Measurements from ENCODE around the gene CD2. TPM values are rescaled to one million over a fixed set of nuclear protein-coding genes. Genes with fewer than 3 reads are reported as not detected.

CD2 gene
- total RNA-seq, 1 experiment from 2014 or later = not detected

DNA sequence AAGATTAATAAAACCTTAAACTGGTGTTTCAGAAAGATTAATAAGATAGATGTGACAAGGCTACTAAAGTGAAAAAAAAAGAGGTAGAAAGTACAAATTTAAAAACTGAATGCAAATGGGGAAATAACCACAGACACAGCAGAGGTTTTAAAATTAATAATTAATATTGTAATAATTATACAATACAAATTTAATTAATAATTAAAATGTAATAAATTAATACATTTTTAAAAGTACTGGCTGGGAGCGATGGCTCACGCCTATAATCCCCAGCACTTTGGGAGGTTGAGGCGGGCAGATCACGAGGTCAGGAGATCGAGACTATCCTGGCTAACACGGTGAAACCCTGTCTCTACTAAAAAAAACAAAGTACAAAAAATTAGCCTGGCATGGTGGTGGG is 26.8 kb downstream of the CD2 start:
- no peak overlapping the region for H3K4me3 Mint-ChIP-seq (ENCODE audit: unreplicated experiment)
- H3K36me3 Mint-ChIP-seq (ENCODE audit: insufficient read depth, unreplicated experiment) = no peaks in the 10 kb centered on the region
- TF ChIP-seq, protein P1, sequence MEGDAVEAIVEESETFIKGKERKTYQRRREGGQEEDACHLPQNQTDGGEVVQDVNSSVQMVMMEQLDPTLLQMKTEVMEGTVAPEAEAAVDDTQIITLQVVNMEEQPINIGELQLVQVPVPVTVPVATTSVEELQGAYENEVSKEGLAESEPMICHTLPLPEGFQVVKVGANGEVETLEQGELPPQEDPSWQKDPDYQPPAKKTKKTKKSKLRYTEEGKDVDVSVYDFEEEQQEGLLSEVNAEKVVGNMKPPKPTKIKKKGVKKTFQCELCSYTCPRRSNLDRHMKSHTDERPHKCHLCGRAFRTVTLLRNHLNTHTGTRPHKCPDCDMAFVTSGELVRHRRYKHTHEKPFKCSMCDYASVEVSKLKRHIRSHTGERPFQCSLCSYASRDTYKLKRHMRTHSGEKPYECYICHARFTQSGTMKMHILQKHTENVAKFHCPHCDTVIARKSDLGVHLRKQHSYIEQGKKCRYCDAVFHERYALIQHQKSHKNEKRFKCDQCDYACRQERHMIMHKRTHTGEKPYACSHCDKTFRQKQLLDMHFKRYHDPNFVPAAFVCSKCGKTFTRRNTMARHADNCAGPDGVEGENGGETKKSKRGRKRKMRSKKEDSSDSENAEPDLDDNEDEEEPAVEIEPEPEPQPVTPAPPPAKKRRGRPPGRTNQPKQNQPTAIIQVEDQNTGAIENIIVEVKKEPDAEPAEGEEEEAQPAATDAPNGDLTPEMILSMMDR (IDR thresholded peaks at IDR 0.05; ENCODE audit: insufficient read depth in 1 of 2, low read depth in 1 of 2, low read length in 1 of 2, severe bottlenecking in 1 of 2, unreplicated experiment in 1 of 2) = no peak
- H3K4me1 Mint-ChIP-seq (ENCODE audit: low read depth, unreplicated experiment) = no peaks in the 10 kb centered on the region
- intact Hi-C loops (cut with micrococcal nuclease; ENCODE audit: unreplicated experiment) = no loop called here
- H3K9me3 ChIP-seq = no peaks in the 10 kb centered on the region
- no peaks in the 10 kb centered on the region for H3K36me3 ChIP-seq (ENCODE audit: control insufficient read depth, insufficient read depth, low read length)
- ChIA-PET POLR2A (no interaction called here), CTCF (no interaction called here)
- no peaks in the 10 kb centered on the region for H3K4me1 ChIP-seq
- H3K4me3 ChIP-seq (ENCODE audit: low read depth, low read length) = no peak overlapping the region
- no peak overlapping the region for H3K27ac Mint-ChIP-seq (ENCODE audit: unreplicated experiment)
- no peak for DNase-seq
- BruUV-seq (replicated peaks) = no TSS peak
- no peaks in the 10 kb centered on the region for H3K27me3 ChIP-seq (replicated peaks; ENCODE audit: control insufficient read depth, insufficient read depth, low read length)
- H3K27me3 Mint-ChIP-seq (ENCODE audit: insufficient read depth, unreplicated experiment) = peaks cover 14% of the 10 kb centered on the region
- peaks cover 5% of the 10 kb centered on the region for H3K9me3 Mint-ChIP-seq (ENCODE audit: unreplicated experiment)

GRCh38 chr1:116785006-116785405 is 30.8 kb downstream of the CD2 start:
- H3K4me1 Mint-ChIP-seq (ENCODE audit: low read depth, unreplicated experiment) = no peaks in the 10 kb centered on the region
- TF ChIP-seq, protein P1 (IDR thresholded peaks at IDR 0.05; ENCODE audit: insufficient read depth in 1 of 2, low read depth in 1 of 2, low read length in 1 of 2, severe bottlenecking in 1 of 2, unreplicated experiment in 1 of 2) = no peak
- no peaks in the 10 kb centered on the region for H3K36me3 Mint-ChIP-seq (ENCODE audit: insufficient read depth, unreplicated experiment)
- H3K9me3 Mint-ChIP-seq (ENCODE audit: unreplicated experiment) = no peaks in the 10 kb centered on the region
- no peak overlapping the region for H3K4me3 Mint-ChIP-seq (ENCODE audit: unreplicated experiment)
- DNase-seq = no peak
- no peak overlapping the region for H3K27ac Mint-ChIP-seq (ENCODE audit: unreplicated experiment)
- Histone ChIP-seq H3K9me3 (no peaks in the 10 kb centered on the region), H3K36me3 (ENCODE audit: control insufficient read depth, insufficient read depth, low read length) (no peaks in the 10 kb centered on the region), H3K27me3 (replicated peaks; ENCODE audit: control insufficient read depth, insufficient read depth, low read length) (no peaks in the 10 kb centered on the region), H3K4me1 (no peaks in the 10 kb centered on the region), H3K4me3 (ENCODE audit: low read depth, low read length) (no peak overlapping the region)
- CTCF ChIA-PET = no interaction called here
- no TSS peak for BruUV-seq (replicated peaks)
- intact Hi-C loops (cut with micrococcal nuclease; ENCODE audit: unreplicated experiment) = no loop called here
- POLR2A ChIA-PET = no interaction called here
- peaks cover 9% of the 10 kb centered on the region for H3K27me3 Mint-ChIP-seq (ENCODE audit: insufficient read depth, unreplicated experiment)

DNA sequence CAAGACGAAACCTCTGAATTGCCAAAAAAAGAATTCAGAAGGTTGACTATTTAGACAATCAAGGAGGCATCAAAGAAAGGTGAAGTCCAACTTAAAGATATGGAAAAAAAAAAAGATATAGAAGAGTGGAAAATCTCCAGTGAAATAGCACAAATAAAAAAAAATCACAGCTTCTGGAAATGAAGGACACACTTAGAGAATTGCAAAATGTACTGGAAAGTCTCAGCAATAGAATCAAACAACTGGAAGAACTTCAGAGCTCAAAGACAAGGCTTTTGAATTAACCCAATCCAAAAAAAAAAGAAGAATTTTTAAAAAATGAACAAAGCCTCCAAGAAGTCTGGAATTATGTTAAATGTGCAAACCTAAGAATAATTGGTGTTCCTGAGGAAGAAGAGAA is 31.8 kb downstream of the CD2 start:
- H3K27ac Mint-ChIP-seq (ENCODE audit: unreplicated experiment) = no peak overlapping the region
- POLR2A ChIA-PET = no interaction called here

More for the DNA sequence above, 31.8 kb downstream of the CD2 start:
- Histone ChIP-seq H3K27me3 (replicated peaks; ENCODE audit: control insufficient read depth, insufficient read depth, low read length) (no peaks in the 10 kb centered on the region), H3K4me1 (no peaks in the 10 kb centered on the region), H3K9me3 (no peaks in the 10 kb centered on the region), H3K36me3 (ENCODE audit: control insufficient read depth, insufficient read depth, low read length) (no peaks in the 10 kb centered on the region), H3K4me3 (ENCODE audit: low read depth, low read length) (no peak overlapping the region)
- H3K9me3 Mint-ChIP-seq (ENCODE audit: unreplicated experiment) = no peaks in the 10 kb centered on the region
- TF ChIP-seq, protein P1 (IDR thresholded peaks at IDR 0.05; ENCODE audit: insufficient read depth in 1 of 2, low read depth in 1 of 2, low read length in 1 of 2, severe bottlenecking in 1 of 2, unreplicated experiment in 1 of 2) = no peak
- H3K4me1 Mint-ChIP-seq (ENCODE audit: low read depth, unreplicated experiment) = no peaks in the 10 kb centered on the region
- BruUV-seq (replicated peaks) = no TSS peak
- intact Hi-C loops (cut with micrococcal nuclease; ENCODE audit: unreplicated experiment) = no loop called here
- no peaks in the 10 kb centered on the region for H3K36me3 Mint-ChIP-seq (ENCODE audit: insufficient read depth, unreplicated experiment)
- H3K27me3 Mint-ChIP-seq (ENCODE audit: insufficient read depth, unreplicated experiment) = peaks cover 6% of the 10 kb centered on the region
- no peak for DNase-seq
- H3K4me3 Mint-ChIP-seq (ENCODE audit: unreplicated experiment) = no peak overlapping the region
- CTCF ChIA-PET = interaction anchor here (0.7 kb wide), 1 partner anchor 218 kb away, joined by 3 read pairs; no protein-coding TSS in a partner anchor
